GM18498 (cell line): ENCODE results near the gene IP6K1.
A peak's percentile ranks its signal among the peaks of the same experiment; 100 is the strongest.
"Not testable (repeated sequence)": the region's sequence is repeated elsewhere in the genome, so short reads cannot be mapped to it uniquely, and the experiment has no call there.

Source experiments
- ATAC-seq: cut with Tn5 transposase; IDR thresholded peaks from one replicate; pipeline ENCODE4 v1.9.1; 2021; ENCODE audit warnings: mild to moderate bottlenecking, moderate library complexity; ENCODE audit not compliant: unreplicated experiment

Gene IP6K1

DNA sequence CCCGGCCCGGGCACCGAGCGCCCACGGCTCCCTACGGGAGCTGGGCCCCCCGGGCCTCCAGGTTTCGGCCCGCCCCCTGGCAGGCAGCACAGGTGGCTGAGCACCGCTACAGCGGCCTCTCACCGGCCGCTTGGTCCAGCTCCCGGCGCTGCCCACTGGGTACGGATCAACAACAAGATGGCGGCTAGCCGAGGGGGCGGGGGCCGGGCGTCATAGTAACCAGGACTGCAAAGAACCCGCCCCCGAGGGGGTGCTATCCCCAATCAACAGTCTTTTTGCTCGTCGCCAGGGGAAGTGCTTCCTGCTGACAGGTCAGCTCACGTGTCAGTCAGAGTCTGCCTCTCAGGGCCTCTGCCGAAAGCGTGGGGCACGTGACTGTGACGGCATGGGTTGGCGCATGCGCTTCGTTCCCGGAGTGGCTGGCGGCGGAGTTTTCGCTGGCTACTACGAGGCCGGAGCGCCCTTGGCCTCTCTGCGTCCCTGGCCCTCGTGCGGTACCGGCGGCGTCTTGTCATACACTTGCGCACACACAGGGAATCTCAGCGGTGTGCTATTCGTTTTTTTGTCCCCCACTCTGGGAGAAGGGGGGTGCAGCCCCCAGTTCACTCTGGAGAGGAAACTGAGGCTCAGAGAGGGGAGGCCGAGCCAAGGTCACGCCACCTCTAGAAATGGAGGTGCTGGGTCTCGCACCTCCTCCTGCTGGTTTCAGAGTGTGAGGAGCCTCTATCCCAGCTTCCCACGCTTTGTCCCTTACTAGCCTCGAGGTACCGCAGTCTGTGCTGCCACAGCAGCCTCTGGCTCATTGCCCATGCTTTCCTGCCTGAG, at the start of gene IP6K1:
Gene IP6K1, minus strand, starts transcription at position 186 of the 825 bp plus-strand sequence. CDS start 38,502 bp downstream, outside the sequence.
- peak; percentile 99 for ATAC-seq

DNA sequence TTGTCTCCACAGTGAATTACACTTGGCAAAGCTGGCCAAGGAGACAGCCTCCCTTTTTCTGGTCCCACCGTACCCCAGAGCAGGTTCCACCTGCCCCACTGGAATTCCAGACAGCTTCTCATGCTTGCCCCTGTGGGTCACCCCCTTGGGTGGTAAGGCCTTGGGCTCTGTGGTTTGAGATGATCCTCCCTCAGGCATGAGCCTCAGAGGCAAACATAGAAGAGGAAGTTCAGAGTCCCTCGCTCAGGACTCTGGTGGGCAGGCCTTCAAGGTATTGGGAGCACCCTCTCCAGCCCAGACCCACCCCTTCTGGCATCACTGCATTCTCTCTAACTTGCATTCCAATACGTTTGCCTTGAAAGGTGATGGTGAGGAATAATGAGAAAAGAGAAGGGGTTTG, 45.0 kb upstream of the IP6K1 start:
- ATAC-seq: no peak

DNA sequence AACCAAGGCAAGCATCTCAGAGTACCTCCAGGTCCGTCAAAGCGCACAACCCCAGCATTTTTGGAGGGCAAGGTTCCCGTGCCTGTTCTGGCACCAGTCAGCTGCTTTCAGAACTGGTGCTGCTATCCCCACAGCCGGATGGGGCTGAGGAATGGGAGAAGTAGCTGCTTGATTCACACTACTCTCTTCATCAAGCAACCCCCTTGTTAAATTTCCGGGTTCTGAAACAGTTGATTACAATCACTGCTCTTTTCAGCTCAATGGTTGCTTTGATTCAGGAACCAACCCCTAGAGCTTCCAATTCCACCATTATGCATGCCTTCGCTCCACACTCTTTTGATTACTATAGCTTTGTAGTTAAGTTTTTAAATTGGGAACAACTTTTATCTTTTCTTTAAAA, 39.7 kb upstream of the IP6K1 start:
- ATAC-seq: no peak

DNA sequence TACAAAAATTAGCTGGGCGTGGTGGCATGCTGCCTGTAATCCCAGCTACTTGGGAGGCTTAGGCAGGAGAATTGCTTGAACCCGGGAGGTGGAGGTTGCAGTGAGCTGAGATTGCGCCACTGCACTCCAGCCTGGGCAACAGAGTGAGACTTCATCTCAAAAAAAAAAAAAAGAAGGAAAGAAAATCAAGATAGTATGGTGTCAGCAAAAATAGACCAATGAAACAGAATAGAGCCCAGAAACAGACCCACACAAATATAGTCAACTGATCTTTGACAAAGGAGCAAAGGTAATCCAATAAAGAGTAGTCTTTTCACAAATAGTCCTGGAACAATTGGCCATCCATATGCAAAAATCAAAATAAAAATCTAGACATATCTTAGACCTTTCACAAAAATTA, 36.8 kb upstream of the IP6K1 start:
- ATAC-seq: not testable (repeated sequence)

DNA sequence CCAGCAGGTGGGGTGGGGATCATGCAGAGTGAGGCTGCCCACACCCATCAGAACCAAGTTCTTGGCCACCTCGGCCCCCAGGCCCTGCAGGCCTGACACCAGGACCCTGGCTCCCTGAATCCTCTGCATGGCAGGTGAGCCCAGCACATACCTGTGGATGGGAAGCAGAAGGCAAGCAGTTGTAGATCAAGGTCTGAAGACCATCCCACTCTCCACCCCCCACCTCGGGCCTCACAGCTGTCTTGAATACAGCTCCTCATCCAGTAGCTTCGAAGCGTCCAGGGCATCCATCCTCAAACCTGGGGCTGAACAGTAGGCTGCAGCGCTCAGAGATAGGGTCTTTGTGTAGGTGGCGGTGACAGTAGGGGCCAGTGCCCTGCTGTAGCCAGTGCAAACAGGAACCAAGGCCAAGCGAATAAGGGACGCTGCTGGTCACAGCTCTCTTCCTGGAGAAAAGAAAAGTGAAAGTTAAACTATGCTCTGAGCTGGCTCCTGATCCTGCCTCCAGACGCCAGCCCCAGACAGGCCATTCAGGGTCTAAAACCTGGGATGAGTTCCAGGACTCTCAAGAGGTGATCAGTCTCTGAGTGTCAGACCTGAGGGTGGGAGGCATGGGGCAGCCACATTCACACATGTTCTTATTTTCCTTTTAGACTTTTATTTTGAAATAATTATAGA, 27.3 kb upstream of the IP6K1 start, which contains the start of gene UBA7:
Gene UBA7, minus strand, starts transcription at position 457 of the 678 bp plus-strand sequence. Its CDS starts 166 bp downstream, at position 291.
- ATAC-seq: peak; percentile 64

DNA sequence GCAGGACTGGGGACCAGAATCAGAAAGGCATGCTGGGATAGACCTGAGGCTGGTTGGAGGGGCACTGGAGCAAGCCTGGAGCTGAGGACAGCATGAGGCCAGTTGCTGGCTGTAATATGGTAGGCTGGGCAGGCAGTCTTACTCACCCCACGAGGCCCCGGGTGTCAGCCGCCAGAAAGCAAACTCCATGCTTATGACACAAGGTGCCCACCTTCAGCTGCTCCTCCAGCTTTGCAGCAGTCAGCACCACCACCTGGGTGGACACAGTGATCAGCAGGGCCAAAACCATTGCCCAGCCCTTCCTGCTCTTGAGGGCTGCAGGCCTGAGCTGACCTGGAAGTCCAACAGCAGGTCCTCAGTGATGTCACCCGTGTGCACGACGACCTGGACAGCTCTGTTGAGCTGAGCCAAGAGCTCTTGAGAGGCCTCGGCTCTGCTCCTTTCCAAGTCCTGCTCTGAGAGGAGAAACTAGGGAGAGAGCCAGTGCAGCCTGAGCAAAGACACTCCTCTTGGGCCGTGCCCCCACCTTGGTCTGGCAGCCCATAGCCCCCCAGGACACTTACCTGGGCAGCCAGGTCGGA, 26.7 kb upstream of the IP6K1 start:
- ATAC-seq: no peak

DNA sequence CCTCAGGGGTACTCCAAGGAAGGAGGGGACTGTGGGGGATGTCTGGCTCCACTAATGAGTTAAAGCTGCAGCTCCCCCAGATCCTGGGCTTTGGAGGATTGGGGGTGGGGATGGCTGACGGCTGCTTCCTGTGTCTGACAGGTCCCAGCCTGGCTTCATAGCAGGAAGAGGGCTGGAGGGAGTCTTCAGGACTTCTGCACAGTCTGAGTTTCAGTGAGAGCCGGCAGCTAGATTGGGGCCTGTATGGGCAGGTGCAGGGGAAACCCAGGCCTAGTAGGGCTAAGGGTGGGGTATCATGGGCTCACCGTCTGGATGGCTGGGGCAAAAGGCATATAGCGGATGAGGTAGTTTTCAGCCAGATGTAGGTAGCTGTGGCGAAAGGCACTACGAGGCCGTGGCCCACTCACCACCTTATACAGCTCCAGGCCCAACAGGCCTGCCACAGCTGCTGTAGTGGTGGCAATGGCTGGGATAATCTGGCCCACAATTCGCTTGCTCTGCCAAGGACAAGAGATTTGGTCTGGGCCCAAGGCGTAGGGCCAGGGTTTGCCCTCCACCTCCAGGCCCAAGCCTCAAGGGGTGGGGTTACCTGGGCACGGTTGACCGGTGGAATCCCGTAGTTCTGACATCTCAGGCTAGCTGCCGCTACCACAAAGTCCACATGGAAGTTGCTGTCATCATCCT, 21.2 kb upstream of the IP6K1 start:
- no peak for ATAC-seq

DNA sequence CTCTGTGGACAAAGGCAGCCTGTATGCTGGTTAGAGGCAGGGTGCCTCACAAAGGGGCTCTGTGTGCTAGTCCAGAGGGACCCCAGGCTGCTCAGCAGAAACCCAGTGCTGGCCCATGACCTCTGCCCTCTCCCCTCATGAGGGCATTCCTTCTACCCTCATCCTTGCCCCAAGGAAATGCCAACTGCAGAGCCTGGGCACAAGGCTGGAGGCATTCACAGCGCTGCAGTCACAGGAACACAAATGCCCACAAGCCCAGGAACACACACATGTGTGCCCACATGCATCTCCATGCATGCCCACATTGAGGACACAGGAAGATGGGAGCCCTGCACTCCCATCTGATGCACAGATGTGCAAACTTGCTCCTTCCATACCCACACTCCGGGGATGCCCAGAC, 20.5 kb upstream of the IP6K1 start:
- no peak for ATAC-seq

DNA sequence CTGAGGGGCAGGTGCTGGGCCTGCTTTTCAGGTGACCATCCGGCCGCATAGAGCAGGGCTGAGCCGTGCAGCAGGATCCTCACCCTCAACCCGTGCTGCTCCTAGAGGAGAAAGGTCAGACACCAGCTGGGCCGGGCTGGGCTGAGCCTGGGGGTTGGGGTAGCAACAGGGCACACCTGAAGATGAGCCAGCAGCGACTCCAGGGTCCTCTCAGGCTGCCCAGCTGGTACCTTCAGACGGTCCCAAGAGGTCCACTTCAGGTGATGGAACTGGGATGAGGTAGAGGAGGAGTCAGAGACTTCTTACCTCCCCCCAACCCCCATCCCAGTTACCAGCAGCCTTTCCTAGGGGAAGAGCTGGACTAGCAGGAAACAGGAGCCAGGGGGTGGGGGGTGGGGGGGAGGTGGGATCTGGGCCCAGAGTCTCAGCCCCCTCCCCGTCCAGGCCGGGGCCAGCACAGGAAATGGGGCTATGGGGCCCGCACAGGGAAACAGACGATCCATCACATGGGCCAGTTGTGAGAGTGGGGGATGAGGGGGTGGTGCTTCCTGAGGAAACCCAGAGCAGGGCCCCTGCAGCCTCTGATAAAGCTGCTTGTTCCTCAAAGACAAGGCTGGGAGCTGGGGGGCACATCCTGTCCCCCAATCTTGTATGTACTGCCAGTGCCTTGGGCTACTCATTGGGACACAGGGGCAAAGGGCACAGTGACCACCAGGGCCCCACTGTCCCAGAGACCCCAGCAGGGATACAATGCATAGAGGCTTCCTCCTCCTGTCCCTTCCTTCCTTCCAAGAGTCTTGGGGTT, 19.8 kb upstream of the IP6K1 start:
- ATAC-seq: no peak

DNA sequence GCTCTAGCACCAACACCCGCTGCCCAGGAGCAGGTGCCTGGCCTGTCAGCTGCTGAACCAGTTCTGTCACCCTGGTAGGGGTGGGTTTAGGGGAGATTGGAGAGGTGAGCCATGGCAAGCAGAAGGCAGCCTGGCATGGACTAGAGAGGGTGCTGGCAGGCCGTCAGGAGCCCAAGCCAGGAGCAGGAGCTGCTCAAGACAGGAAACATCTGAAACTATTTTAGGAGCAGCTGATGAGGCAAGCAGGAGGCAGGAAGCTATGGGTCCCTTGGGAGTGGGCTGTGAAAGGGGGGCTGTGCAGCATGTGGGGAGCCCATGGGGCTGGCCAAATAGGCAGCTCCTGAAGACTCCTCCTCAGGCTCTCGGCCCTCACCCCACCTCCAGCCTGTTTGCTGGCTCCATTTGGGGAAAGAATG, 19.0 kb upstream of the IP6K1 start:
- no peak for ATAC-seq

DNA sequence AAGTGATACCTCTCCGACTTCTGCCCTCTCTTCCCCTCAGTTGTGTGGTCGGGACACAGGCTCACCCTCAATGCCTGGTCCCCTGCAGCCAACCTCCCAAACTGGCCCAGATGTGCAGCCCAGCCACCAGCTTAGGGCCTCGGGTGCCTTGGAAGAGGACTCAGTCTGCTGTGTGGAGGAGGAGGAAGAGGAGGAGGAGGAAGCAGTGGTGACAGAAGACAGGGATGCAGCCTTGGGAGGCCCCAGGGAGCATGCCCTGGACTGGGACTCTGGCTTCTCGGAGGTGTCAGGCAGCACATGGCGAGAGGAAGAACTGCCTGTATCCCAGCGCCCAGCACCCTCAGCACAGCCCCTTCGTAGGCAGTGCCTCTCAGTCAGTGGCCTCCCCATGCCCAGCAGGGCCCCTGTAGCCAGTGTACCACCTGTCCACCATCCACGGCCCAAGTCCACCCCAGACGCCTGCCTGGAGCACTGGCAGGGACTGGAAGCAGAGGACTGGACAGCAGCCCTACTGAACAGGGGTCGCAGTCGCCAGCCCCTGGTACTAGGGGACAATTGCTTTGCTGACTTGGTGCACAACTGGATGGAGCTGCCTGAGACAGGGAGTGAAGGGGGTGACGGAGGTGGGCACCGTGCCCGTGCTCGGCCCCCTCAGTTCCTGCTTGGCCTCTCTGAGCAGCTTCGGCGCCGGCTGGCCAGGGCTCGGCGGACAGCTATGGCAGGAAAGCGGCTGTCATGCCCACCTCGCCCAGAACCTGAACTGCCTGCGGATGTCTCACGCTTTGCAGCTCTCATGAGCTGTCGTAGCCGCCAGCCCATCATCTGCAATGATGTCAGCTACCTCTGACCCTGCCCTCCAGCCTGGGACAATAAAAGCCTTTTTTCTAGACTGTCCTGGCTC, 18.0 kb upstream of the IP6K1 start:
- no peak for ATAC-seq

DNA sequence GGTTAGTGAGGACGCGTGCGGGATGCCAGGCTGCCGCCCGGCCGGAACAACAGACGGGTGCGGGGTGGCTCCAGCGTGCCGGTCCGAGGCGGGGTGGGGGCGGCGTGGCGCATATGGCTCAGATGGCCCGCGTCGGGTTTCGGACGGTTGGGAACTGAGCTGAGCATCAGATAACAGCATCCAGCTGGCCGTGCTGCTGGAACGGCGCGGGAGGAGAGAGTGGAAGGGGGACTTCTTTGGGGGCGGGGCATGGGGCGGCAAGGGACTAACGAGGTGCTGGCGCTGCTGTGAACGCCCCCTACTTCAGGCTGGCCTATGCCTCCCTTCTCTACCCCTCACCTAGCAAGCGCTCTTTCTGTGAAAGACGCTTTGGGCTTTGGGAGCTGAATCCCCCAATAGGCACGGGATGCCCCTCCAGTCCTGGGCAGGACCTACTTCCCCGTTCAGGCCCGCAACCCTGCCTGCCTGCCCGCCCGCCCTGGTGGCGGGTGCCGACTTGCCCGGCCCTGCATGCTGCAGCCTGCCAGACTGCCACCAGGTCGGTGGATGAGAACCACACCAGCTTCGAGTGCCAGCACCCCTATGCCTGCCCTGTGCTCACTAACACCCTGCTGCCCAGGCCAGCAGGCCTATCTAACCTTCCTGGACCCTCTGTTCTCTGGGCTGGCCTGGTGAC, 17.3 kb upstream of the IP6K1 start:
- ATAC-seq: peak; percentile 6

DNA sequence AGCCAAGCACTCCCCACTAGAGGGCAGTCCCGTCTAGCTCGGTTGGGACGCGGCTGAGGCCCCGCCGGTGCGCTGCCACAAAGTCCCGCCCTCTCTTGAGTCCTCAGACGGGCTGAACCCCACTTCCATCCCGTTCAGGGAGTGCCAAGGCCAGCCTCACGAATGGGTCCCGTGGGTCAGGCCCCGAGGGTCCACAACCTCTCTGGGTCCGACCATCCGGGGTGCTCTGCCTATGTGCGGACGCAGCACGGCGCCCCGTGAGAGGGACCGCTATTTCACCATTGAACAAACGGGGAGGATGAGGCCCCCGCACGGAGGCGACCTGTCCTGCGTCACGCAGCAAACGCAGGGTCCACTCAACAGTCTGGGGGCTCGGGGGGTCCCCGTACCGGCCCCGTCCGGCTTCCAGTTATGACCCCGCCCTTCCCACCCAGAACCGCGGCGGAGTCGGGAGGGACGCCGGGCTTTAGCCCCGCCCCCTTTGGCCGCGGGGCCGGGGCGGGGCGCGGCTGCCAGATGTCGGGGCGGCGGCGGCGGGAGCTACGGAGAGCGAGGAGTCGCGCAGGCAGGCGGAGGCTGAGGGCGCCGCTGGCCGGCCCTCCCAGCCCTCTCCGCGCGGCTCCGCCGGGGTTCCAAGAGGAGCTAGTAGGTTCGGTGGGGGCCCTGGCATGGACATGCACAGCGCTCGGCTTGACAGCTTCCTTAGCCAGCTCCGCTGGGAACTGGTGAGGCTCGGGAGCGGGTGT, 16.6 kb upstream of the IP6K1 start, which contains the start of gene INKA1:
Gene INKA1, plus strand, starts transcription at position 543 of the 746 bp plus-strand sequence. Its CDS starts 132 bp downstream, at position 675.
- ATAC-seq: peak; percentile 69

DNA sequence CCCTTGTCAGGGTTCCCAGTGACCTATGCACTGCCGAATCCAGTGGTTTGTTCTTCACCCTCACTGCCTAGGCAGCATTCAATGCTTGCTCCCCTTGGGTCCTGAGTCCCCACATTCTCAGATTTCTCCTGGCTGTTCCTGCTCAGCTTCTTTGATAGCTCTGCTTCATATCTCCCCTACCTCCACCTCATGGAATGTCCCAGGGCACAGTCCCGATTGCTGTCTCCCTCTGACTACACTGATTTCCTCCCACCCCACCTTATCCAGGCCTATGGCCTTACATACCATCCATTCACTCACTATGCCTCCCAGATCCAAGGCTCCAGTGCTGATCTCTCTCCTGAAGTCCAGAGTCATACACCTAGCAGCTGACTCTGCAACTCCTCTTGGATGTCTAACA, 14.8 kb upstream of the IP6K1 start:
- no peak for ATAC-seq

DNA sequence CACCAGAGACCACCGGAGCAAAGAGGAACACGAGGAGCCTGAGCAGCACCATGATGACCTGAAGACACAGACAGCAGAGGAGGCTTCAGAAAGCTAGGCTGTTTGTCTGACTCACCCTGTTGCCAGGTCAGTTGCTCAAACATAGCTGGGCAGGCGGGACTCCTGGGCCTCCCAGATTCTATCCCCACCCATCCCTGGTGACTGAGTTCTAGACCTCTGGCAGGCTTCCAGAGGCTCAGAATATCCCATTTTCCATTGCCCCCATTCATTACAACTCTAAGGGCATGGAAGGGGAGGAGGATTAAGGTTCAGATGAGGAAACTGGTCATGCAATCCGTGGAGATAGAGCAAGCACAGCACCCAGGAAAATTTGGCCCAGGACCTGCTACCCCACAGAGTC, 13.4 kb upstream of the IP6K1 start, which contains the start of gene CDHR4:
Gene CDHR4, minus strand, starts transcription at position 113 of the 400 bp plus-strand sequence. Its CDS starts 61 bp downstream, at position 52.
- ATAC-seq: no peak

DNA sequence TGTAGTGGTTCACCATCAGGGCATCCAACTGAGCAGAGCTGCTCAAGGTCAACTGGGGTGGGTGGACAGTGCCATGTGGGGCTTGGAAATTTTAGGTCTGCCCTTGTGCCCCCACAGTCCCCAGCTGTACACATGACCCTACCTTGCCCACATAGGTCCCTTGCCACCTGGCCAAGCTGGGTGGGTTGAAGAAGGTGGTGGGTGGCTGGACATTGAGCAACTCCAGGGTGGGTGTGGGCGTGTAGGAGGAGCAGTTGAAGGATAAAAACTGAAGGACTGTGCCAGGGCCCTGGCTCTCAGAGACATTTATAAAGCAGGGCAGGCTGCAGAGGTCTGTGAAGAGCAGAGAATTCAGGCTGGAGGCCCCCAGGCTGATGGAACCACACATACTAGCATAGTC, 12.8 kb upstream of the IP6K1 start:
- ATAC-seq: no peak

DNA sequence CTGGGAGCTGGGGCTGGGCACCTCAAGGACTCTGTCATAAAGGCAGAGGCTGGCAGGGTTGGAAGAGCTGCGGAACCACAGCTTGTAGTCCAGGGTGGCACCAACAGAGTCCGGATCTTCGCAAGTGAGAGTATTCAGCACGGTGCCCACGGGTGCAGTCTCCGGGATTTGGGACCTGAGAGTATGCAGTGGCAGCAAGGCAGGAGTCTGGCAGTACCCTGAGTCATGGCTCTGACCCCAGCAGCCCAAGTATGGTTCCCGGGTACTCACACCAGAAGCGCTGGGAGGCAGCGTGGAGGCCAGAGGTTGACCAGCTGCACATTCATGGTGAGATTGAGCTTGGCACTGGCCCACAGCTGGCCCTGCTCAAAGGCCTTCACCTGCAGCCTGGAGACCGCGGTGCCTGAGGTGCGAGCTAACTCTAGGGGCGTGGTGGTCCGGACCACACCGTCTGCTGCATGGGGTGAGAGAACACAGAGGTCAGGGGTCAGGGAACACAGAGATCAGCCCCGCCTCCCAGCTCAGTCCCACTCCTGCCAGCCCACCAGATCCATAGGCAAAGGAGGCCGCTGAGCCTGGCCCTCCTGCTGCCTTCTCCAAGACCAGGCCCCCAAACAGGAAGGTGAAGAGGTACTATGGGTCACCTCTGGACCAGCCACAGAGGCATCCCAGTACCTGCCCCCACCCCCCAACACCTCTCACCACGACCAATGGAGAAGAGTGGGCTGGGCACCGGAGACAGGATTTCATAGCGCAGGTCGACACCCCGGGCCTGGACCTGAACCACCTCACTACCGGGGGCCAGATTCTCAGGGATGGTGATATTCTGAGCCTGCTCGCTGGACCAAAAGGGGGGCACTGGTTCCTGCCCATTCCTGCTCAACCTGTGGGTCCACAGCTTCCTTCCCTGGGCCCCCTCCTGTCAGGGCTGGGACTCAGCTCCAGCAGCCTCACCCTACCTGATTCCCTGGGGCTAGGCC, 8.9 kb upstream of the IP6K1 start:
- no peak for ATAC-seq
